Natural killer cell treated with Interleukin-12 subunit alpha and Interleukin-12 subunit beta and Interleukin-15 and Interleukin-18, amount 100 ng/mL, for 72 hours (primary cell): ENCODE measurements around the gene KLK14. TPM values are rescaled to one million over a fixed set of nuclear protein-coding genes. Genes with fewer than 3 reads are reported as not detected.

Experiments used
- ATAC-seq, 2 donors: fragments of 150-1000 bp; cut with Tn5 transposase in 1 of 2; sonication (Bioruptor Pico), chemical (Tn5 transposase) in 1 of 2; 2 replicates each; pipeline ENCODE4 v1.10.0; 2021
- DNase-seq: peaks from one replicate; pipeline ENCODE4 v3.0.0; 2022; ENCODE audit warnings: low spot score
- H3K27ac Mint-ChIP-seq, 2 donors: 1 replicate in 1 of 2; 2 replicates in 1 of 2; pipeline ENCODE4 v1.8.0; 2022; ENCODE audit warnings: mixed read lengths in 2 of 2, mild to moderate bottlenecking in 1 of 2, moderate library complexity in 1 of 2
- H3K27me3 Mint-ChIP-seq, 2 donors: 1 replicate in 1 of 2; 2 replicates in 1 of 2; pipeline ENCODE4 v1.8.0; 2022; ENCODE audit warnings: mixed read lengths in 2 of 2
- H3K36me3 Mint-ChIP-seq: one replicate; pipeline ENCODE4 v1.8.0; 2022; ENCODE audit warnings: mixed read lengths
- H3K4me1 Mint-ChIP-seq, 2 donors: 1 replicate in 1 of 2; 2 replicates in 1 of 2; pipeline ENCODE4 v1.8.0; 2022; ENCODE audit warnings: low read depth in 2 of 2, mixed read lengths in 2 of 2, mild to moderate bottlenecking in 1 of 2
- H3K4me3 Mint-ChIP-seq: one replicate; pipeline ENCODE4 v1.8.0; 2022; ENCODE audit warnings: mixed read lengths
- H3K9me3 Mint-ChIP-seq: 2 replicates; pipeline ENCODE4 v1.8.0; 2022; ENCODE audit warnings: mixed read lengths
- total RNA-seq, 2 donors: library from RNA; stranded (reverse); gene quantifications; one replicate each; pipeline ENCODE4 v1.2.3, GENCODE V29; 2022

KLK14 gene
- total RNA-seq, 2 donors from 2014 or later: 0.50 to 2.2 TPM

DNA sequence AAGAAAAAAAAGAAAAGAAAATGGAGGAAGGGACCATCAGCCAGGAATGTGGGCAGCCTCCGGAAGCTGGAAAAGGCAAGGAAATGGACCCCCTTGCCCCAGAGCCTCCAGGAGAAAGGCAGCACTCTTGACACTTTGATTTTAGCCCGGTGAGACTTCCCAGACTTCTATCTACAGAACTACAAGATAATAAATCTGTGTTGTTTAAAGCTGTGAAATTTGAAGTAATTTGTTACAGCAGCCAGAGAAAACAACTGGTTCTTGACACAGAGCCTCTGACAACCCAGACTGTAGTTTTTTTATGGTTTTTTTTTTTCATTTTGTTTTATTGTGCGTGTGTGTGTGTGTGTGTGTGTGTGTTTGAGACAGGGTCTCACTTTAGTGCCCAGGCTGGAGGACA, 17.9 kb upstream of the KLK14 start:
- no peak overlapping the region for H3K27ac Mint-ChIP-seq
- H3K4me1 Mint-ChIP-seq: peaks cover 27 to 36% of the 10 kb centered on the region in 2 donors

DNA sequence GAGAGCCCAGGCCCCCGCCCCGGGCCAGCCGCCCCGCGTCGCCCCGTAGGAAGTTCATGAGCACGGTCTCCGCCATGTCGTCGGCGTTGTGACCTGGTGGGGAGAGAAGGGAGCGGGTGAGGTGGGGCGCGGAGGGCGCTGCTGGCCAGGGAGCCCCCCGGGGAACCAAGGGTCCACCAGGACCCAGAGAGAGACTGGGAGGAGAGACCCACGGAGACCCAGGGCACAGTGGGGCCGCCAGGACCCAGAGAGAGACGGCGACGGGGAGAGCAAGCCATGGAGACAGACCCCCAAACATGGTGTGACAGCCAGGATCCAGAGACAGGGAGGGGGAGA, 16.3 kb upstream of the KLK14 start:
- Mint-ChIP-seq H3K27me3 (no peaks in the 10 kb centered on the region), H3K9me3 (no peaks in the 10 kb centered on the region), H3K27ac (no peak overlapping the region), H3K36me3 (peaks cover 4% of the 10 kb centered on the region), H3K4me3 (no peak overlapping the region), H3K4me1 (peaks cover 22 to 25% of the 10 kb centered on the region in 2 donors)
- ATAC-seq (no peak), DNase-seq (no peak)

More for the DNA sequence above, 17.9 kb upstream of the KLK14 start:
- no peaks in the 10 kb centered on the region for H3K9me3 Mint-ChIP-seq
- ATAC-seq: no peak
- H3K4me3 Mint-ChIP-seq: no peak overlapping the region
- H3K36me3 Mint-ChIP-seq: peaks cover 8% of the 10 kb centered on the region
- no peaks in the 10 kb centered on the region for H3K27me3 Mint-ChIP-seq
- DNase-seq: no peak

GRCh38 chr19:51098365-51099046, 15.8 kb upstream of the KLK14 start:
- DNase-seq (peak; percentile 58), ATAC-seq (peak; percentile 34 to 76)
- H3K4me1 Mint-ChIP-seq: peaks cover 22 to 25% of the 10 kb centered on the region in 2 donors
- no peaks in the 10 kb centered on the region for H3K9me3 Mint-ChIP-seq
- no peaks in the 10 kb centered on the region for H3K27me3 Mint-ChIP-seq
- no peak overlapping the region for H3K27ac Mint-ChIP-seq
- H3K36me3 Mint-ChIP-seq: peaks cover 4% of the 10 kb centered on the region
- no peak overlapping the region for H3K4me3 Mint-ChIP-seq

DNA sequence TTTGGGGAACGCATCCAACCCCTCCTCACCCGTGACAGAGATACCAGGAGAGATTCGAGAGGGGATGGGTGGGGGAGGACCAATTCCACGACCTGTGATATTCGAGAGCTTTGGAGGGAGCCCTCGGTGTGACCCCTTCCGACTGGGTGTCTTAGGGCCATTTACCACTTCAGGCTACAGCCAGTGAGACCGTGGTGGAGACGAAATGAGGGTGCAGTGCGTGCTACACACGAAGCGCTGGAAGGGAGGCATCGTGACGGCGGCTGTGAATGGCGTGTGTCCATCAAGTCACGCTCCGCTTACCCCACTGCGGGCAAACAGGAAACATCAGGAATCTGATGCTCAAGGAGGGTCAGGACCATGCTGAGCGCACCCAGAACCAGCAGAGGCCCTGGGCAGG, 15.1 kb upstream of the KLK14 start:
- H3K4me3 Mint-ChIP-seq: no peak overlapping the region
- peaks cover 2% of the 10 kb centered on the region for H3K36me3 Mint-ChIP-seq

DNA sequence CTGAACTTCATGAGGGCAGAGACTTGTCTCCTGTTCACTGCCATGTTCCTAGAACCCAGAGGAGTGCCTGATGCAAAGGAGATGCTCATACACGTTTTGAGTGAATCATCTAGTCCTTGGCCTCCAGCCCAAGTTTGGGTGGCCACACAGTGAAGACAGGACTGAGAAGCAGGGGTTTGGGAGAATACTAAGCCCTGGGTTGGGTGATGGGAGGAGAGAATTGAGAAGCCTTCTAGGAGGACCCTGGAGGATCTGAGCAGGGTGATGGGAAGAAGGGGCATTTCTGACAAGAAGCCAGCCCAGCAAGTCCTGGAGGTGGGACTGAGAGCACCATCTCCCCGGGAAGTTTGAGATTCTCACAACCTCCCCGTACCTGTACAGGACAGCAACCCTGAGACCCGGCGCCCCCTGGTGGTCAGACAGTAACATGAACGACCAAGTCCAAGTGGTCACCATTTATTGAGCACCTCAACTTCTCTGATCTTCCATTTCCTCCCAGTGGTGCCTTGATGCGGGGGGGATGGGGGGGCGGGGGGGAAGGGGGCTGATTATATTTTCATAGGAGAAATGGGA, 14.6 kb upstream of the KLK14 start:
- peak in 1 of 2 donors; percentile 63 for ATAC-seq
- Mint-ChIP-seq H3K36me3 (no peaks in the 10 kb centered on the region), H3K27me3 (no peaks in the 10 kb centered on the region), H3K9me3 (no peaks in the 10 kb centered on the region), H3K4me3 (no peak overlapping the region), H3K27ac (no peak overlapping the region), H3K4me1 (peaks cover 16 to 20% of the 10 kb centered on the region in 2 donors)
- DNase-seq: peak; percentile 75

More for the DNA sequence above, 15.1 kb upstream of the KLK14 start:
- Mint-ChIP-seq H3K27me3 (no peaks in the 10 kb centered on the region), H3K27ac (no peak overlapping the region), H3K9me3 (no peaks in the 10 kb centered on the region), H3K4me1 (peaks cover 20 to 25% of the 10 kb centered on the region in 2 donors)
- ATAC-seq (no peak), DNase-seq (peak; percentile 18)

GRCh38 chr19:51096473-51097165, 13.9 kb upstream of the KLK14 start:
- no peak for ATAC-seq

GRCh38 chr19:51094696-51095279, 12.1 kb upstream of the KLK14 start:
- Mint-ChIP-seq H3K4me3 (no peak overlapping the region), H3K36me3 (no peaks in the 10 kb centered on the region), H3K27ac (no peak overlapping the region), H3K4me1 (peaks cover 14 to 16% of the 10 kb centered on the region in 2 donors), H3K27me3 (no peaks in the 10 kb centered on the region), H3K9me3 (no peaks in the 10 kb centered on the region)
- ATAC-seq: no peak
- peak; percentile 31 for DNase-seq

More at GRCh38 chr19:51096473-51097165, 13.9 kb upstream of the KLK14 start:
- H3K27me3 Mint-ChIP-seq: no peaks in the 10 kb centered on the region
- H3K9me3 Mint-ChIP-seq: no peaks in the 10 kb centered on the region
- no peak overlapping the region for H3K4me3 Mint-ChIP-seq
- H3K27ac Mint-ChIP-seq: no peak overlapping the region
- H3K4me1 Mint-ChIP-seq: peaks cover 16 to 20% of the 10 kb centered on the region in 2 donors
- no peaks in the 10 kb centered on the region for H3K36me3 Mint-ChIP-seq
- DNase-seq: peak; percentile 40

- no peaks in the 10 kb centered on the region for H3K27me3 Mint-ChIP-seq
- H3K4me1 Mint-ChIP-seq: peaks cover 7 to 9% of the 10 kb centered on the region in 2 donors
- H3K36me3 Mint-ChIP-seq: no peaks in the 10 kb centered on the region
- ATAC-seq (no peak), DNase-seq (peak; percentile 40)
- no peaks in the 10 kb centered on the region for H3K9me3 Mint-ChIP-seq
- H3K4me3 Mint-ChIP-seq: no peak overlapping the region
- H3K27ac Mint-ChIP-seq: no peak overlapping the region
These were observed 11.0 kb upstream of the KLK14 start for GRCh38 chr19:51093510-51094345.

- ATAC-seq: no peak
- H3K4me3 Mint-ChIP-seq: no peak overlapping the region
- H3K27ac Mint-ChIP-seq: no peak overlapping the region
- no peaks in the 10 kb centered on the region for H3K27me3 Mint-ChIP-seq
- H3K36me3 Mint-ChIP-seq: no peaks in the 10 kb centered on the region
- DNase-seq: no peak
- H3K9me3 Mint-ChIP-seq: no peaks in the 10 kb centered on the region
- peaks cover 7 to 9% of the 10 kb centered on the region in 2 donors for H3K4me1 Mint-ChIP-seq
These were observed 10.4 kb upstream of the KLK14 start for GRCh38 chr19:51093101-51093500.

DNA sequence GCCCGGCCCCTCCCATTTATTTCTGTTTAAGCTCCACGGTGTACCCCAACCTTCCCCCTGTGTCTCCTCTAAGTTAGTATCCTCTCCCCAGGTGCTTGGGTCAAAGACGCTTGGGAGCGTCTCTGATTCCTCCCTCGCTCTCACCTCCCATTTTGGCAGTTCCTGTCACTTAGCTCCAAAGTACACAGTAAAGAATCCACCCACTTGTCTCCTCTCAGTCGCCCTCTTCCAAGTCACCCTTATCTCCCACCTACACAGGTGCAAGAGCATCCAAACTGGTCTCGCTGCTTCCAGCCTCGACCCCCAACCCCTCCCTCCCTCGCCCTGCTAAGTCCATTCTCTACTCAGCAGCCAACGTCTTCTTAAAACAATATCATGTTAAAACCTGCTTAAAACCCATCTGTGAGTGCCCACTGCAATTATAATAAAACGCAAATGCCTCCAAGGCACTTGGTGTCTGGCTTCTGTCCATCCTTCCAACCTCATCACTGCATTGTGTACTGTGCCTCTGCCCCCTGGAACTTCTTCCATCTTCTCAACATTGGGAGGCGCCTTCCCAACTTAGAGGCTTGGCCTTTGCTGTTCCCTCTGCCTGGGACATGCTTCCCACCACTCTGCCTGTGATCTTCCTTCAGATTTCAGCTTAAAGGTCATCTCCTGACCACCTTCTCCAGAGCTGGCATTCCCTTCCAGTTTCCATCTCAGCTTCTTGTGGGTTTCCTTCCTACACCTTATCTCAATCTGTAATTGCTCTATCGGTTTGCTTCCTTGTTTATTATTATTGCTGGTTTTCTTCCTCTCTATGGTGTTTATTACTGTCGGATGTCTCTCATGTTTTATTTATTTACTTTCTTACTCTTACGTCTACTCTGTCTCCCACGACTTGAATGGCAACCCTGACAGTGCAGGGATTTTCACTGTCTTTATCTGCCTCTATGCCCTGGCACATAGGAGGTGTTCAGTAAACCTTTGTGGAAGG, 9.5 kb upstream of the KLK14 start:
- no peaks in the 10 kb centered on the region for H3K9me3 Mint-ChIP-seq
- peaks cover 6 to 7% of the 10 kb centered on the region in 2 donors for H3K4me1 Mint-ChIP-seq
- no peak overlapping the region for H3K4me3 Mint-ChIP-seq
- no peak overlapping the region for H3K27ac Mint-ChIP-seq
- H3K27me3 Mint-ChIP-seq: no peaks in the 10 kb centered on the region
- no peaks in the 10 kb centered on the region for H3K36me3 Mint-ChIP-seq
- ATAC-seq: no peak
- DNase-seq: no peak

GRCh38 chr19:51091126-51091525, 8.4 kb upstream of the KLK14 start:
- no peaks in the 10 kb centered on the region for H3K27me3 Mint-ChIP-seq
- no peaks in the 10 kb centered on the region for H3K4me1 Mint-ChIP-seq
- no peaks in the 10 kb centered on the region for H3K9me3 Mint-ChIP-seq
- no peak for DNase-seq
- no peak overlapping the region for H3K4me3 Mint-ChIP-seq
- no peaks in the 10 kb centered on the region for H3K36me3 Mint-ChIP-seq
- no peak overlapping the region for H3K27ac Mint-ChIP-seq
- no peak for ATAC-seq

DNA sequence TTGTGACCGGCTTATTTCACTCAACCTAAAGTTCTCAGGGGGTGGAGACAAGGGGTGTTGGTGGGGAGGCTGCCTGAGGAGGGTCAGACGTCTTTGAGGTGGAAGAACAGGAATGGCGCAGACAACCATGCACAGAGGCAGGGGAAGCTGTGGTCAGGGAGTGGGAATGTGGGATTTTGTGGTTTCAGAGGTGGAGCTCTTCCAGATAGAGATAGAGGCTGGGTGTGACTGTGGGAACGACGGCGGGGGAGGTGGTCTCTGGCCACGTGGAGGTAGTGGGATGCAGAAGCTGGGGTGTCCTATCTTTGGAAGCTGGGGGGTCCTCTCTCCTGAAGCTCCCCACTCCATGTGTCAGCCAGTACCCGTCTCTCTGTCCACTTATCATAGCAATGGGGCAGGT, 7.8 kb upstream of the KLK14 start:
- H3K9me3 Mint-ChIP-seq: no peaks in the 10 kb centered on the region
- no peak for DNase-seq
- H3K27ac Mint-ChIP-seq: no peak overlapping the region
- H3K27me3 Mint-ChIP-seq: no peaks in the 10 kb centered on the region
- H3K4me3 Mint-ChIP-seq: no peak overlapping the region
- no peaks in the 10 kb centered on the region for H3K36me3 Mint-ChIP-seq
- ATAC-seq: no peak
- H3K4me1 Mint-ChIP-seq: no peaks in the 10 kb centered on the region
